Measurements from ENCODE around the gene CCL20. TPM values are rescaled to one million over a fixed set of nuclear protein-coding genes. Genes with fewer than 3 reads are reported as not detected.

Gene CCL20
- total and polyA plus RNA-seq, 2 of the 8 experiments (the other 6 are each of a cell fraction or from before 2014, with no cell fraction given): not detected

DNA sequence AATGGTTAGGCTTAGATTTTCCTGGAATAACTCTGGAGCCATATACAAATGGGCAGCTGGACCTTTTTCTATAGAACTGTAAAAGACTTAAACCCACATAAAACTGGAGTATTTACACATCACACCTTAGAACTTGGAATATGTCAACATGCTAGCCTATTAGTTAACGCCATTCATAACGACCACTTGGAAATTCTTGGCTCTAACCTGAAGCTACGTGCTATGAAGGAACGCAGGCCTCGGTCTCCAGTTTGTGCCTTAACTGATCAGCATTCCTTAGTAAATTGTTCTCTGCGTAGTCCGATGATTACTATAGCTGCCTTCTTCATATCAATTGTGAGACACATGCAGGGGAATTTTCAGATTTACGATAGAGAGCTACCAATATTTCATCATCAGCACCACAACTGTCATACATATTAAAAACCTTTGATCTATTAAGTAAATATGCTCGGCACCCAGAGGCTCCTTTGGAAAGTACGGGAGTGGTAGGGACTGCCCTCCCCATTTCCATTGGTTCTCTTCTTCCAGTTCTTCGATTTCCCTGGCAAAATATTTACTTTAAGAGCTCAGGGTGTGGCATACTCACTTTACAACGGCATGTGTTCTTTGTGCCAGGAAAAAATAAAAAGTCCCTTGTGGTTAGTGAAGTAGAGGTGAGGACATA lies 17.5 kb upstream of the CCL20 start:
- Histone ChIP-seq H3K79me1 (ENCODE audit: low read depth, low read length) (no peaks in the 10 kb centered on the region), H4K8ac (ENCODE audit: extremely low read depth, insufficient read depth, low read length) (no peak overlapping the region), H3K4ac (replicated peaks; ENCODE audit: insufficient read length, low read depth, low read length) (no peak overlapping the region), H2BK20ac (ENCODE audit: low read length) (no peak overlapping the region), H2BK5ac (ENCODE audit: low read depth, low read length) (no peak overlapping the region), H4K91ac (replicated peaks; ENCODE audit: insufficient read length, low read length) (no peak overlapping the region), H3K4me2 (ENCODE audit: insufficient read depth in 1 of 2, low read depth in 2 of 2, low read length in 2 of 2) (no peak overlapping the region), H4K5ac (ENCODE audit: insufficient read length, low read depth, low read length) (no peak overlapping the region), H4K20me1 (replicated peaks in 1 of 2; ENCODE audit: control insufficient read depth in 1 of 2, insufficient read depth in 2 of 2, low read length in 2 of 2) (no peaks in the 10 kb centered on the region), H2AK5ac (ENCODE audit: low read depth, low read length) (no peak overlapping the region), H3K36me3 (ENCODE audit: control insufficient read depth in 2 of 4, insufficient read depth in 4 of 4, low read length in 3 of 4) (no peaks in the 10 kb centered on the region), H3K27ac (ENCODE audit: low read depth, low read length) (no peak overlapping the region), H3K4me3 (ENCODE audit: extremely low read depth in 1 of 4, insufficient read depth in 2 of 4, low read depth in 3 of 4, low read length in 4 of 4) (no peak overlapping the region), H3K27me3 (replicated peaks in 1 of 4; ENCODE audit: control insufficient read depth in 3 of 4, extremely low read depth in 1 of 4, insufficient read depth in 3 of 4, low read length in 3 of 4) (no peaks in the 10 kb centered on the region), H3K18ac (ENCODE audit: extremely low read depth, low read length) (no peak overlapping the region), H3K56ac (replicated peaks; ENCODE audit: insufficient read length, low read depth, low read length) (no peak overlapping the region), H3K23ac (ENCODE audit: insufficient read length) (no peak overlapping the region), H3K9ac (replicated peaks in 1 of 4; ENCODE audit: extremely low read depth in 1 of 4, low read depth in 3 of 4, low read length in 3 of 4) (no peak overlapping the region), H3K79me2 (ENCODE audit: control insufficient read depth in 1 of 2, insufficient read depth in 2 of 2, low read length in 2 of 2) (no peaks in the 10 kb centered on the region), H2BK12ac (ENCODE audit: low read depth, low read length) (no peak overlapping the region), H2BK120ac (replicated peaks; ENCODE audit: low read depth, low read length) (no peak overlapping the region), H2BK15ac (ENCODE audit: low read length) (no peak overlapping the region), H2AFZ (ENCODE audit: low read length) (no peak overlapping the region), H3K14ac (ENCODE audit: insufficient read length) (no peak overlapping the region), H3K4me1 (replicated peaks in 1 of 4; ENCODE audit: control insufficient read depth in 3 of 4, insufficient read depth in 4 of 4, low read length in 3 of 4) (no peaks in the 10 kb centered on the region), H3K9me3 (ENCODE audit: insufficient read depth in 2 of 2, low read depth in 1 of 2, low read length in 1 of 2) (no peaks in the 10 kb centered on the region), H3K23me2 (ENCODE audit: low read depth, low read length) (0 out of 2 replicates have a peak, but pooled peaks cover under 1% of the 10 kb centered on the region)
- ChIA-PET POLR2A (ENCODE audit: partially characterized antibody) (no interaction called here), CTCF (ENCODE audit: partially characterized antibody) (interaction anchor here (1.1 to 1.5 kb wide), 2 partner anchors 16 to 22 kb away, joined by 5 read pairs; no protein-coding TSS in a partner anchor)
- 90% methylated on average over 12 of the region's 12 CpGs; no CpG with 5 or more reads in 1 of the 2 experiments for WGBS, 2 experiments (ENCODE audit: extremely low coverage in 1 of 2, insufficient coverage in 1 of 2, insufficient read length in 1 of 2, insufficient replicate concordance in 2 of 2, low coverage in 1 of 2, low lambda C conversion rate in 2 of 2, missing lambda C conversion rate in 1 of 2)
- TF ChIP-seq CHD2 (IDR thresholded peaks at IDR 0.05; ENCODE audit: low read length): no peak
- DNase-seq (ENCODE audit: low read depth in 1 of 2, low spot score in 2 of 2) (no peak), FAIRE-seq (no peak)

Measured in H1 (cell line).